Stimulated activated CD8-positive, alpha-beta memory T cell treated with anti-CD3 and anti-CD28 coated beads, Interleukin-2, amount 100 ng/mL, for 1 hour (primary cell): ENCODE measurements around the gene KIF1B.
"Not testable (repeated sequence)": the region's sequence is repeated elsewhere in the genome, so short reads cannot be mapped to it uniquely, and the experiment has no call there.

Experiments used
- DNase-seq, 2 donors: peaks; one replicate each; pipeline ENCODE4 v3.0.0-alpha.2; 2020; ENCODE audit warnings: low read depth in 2 of 2

The KIF1B gene

DNA sequence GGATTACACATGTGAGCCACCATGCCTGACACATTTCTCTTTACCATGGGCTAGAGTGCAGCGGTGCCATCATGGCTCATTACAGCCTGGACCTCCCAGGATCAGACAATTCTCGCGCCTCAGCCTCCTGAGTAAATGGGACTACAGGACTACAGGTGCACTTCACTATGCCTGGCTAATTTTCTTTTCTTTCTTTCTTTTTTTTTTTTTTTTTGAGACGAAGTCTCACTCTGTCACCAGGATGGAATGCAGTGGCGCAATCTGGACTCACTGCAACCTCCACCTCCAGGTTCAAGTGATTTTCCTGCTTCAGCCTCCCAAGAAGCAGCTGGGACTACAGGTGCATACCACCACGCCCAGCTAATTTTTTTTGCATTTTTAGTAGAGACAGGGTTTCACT lies 14.8 kb upstream of the KIF1B start:
- DNase-seq: no peak

DNA sequence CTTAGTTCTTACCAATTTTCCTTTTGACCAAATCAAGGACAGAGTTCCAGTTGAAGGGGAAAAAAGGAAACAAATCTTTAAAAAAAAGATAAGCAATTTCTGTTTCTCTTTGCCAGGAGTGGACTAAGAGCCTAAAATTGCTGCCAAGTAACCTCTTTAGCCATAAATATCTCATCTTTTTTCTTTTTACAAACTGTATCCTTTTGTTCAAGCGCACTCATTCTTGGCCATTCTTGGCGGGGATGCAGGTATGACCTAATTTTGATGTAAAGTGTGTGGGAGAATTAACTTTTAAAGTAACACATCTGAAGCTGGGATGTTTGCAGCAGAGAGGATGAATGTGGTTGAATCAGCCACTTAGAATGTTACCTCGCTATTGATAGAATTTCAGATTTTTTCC lies 13.4 kb upstream of the KIF1B start:
- no peak for DNase-seq

DNA sequence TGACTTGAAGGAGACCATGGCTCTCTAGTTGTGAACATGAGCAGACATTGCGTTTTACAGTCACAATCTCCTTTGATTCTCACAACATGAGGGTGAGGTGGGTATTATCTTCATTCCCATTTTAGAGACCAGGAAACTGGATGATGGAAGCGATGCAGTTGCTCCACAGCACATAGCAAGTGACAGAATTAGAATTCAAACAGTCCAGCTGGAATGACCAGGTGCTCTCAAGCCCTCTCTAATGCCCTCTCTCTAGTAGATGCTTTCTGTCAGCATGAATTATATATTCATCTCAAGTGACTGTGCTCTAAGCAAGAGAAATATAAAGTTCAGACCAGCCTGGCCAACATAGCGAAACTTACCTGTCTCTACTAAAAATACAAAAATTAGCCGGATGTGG lies 9.8 kb upstream of the KIF1B start:
- DNase-seq: no peak

DNA sequence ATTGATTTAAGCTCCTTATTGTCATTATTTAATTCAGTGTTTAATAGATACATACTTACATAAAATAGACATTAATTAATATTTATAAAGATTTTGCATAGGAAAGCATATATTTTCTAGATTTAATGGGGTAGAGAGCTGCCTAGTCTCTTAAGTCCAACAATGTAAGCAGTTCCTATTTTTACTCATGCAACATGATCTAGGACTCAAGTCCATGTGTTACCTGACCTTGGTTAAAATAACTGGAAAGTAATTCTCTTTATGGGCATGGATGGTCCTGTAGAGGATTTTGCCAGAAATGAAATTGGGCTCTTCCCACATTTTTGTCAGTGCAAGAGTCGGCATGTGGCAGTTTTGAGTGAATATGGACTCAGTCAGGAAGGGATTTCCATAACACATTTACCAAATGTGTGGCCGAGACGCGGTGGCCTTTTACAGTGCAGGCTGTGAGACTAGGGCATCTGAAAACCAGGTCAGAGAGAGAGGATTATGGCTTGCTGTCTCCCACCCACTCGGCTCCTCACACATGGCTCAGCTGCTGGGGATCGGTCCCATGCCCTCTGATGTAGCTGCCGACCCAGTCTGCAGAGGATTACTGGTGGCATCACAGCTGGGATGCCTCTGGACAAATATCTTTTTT lies 6.2 kb upstream of the KIF1B start:
- DNase-seq: no peak

DNA sequence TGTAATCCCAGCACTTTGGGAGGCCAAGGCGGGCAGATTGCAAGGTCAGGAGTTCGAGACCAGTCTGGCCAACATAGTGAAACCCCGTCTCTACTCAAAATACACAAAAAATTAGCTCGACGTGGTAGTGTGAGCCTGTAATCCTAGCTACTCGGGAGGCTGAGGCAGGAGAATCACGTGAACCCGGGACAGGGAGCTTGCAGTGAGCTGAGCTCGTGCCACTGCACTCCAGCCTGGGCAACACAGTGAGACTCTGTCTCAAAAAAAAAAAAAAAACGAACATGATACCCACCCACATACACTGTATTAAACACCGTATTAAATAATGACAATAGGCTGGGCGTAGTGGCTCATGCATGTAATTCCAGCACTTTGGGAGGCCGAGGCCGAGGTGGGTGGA lies 5.2 kb upstream of the KIF1B start:
- not testable (repeated sequence) for DNase-seq

DNA sequence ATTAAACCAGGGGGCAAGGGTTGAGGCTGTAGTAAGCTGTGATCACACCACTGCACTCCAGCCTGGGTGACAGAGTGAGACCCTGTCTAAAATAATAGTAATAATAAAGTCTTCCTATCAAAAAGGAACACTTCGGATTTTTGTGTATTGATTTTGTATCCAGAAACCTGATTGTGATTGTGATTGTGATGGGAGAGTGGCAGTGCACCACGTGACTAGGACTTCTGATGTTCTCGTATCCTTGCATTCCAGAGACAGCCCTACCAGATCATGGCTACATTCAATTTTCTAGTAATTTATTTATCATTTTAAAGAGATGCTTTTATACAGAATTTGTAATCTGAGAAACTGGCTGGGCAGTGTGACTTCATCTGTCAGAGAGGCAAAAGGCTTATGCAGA lies 2.6 kb upstream of the KIF1B start:
- DNase-seq: no peak

DNA sequence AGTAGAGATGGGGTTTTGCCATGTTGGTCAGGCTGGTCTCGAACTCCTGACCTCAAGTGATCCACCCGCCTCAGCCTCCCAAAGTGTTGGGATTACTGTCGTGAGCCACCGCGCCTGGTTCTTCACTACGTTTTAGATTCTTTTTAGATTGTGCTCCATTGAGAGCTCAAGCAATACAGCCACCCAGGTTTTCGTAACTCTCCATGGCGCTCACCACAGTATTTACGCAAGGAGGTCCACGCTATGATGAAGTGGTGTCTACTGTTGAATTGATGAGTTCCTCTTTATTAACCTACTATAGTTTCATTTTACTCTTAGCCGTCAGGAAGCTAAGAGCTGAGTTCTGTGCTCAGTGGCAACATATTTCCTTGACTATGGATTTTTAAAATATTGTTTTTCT lies 1.8 kb upstream of the KIF1B start:
- DNase-seq: no peak

DNA sequence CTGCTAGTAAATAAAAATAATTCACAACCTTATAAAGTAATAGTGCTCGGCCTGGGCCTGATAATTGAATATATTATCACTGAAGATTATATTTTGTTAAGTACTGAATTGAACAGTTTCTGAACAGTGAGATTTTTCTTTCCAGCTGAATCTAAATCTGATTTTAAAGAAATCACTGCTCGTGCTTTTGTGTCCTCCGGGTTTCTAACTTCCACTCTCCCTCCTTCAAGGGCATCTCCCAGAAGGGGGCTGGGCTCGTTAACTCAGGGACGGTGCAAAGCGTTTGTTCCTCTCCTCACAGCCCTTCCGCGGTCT lies 823 bp upstream of the KIF1B start:
- DNase-seq: no peak

DNA sequence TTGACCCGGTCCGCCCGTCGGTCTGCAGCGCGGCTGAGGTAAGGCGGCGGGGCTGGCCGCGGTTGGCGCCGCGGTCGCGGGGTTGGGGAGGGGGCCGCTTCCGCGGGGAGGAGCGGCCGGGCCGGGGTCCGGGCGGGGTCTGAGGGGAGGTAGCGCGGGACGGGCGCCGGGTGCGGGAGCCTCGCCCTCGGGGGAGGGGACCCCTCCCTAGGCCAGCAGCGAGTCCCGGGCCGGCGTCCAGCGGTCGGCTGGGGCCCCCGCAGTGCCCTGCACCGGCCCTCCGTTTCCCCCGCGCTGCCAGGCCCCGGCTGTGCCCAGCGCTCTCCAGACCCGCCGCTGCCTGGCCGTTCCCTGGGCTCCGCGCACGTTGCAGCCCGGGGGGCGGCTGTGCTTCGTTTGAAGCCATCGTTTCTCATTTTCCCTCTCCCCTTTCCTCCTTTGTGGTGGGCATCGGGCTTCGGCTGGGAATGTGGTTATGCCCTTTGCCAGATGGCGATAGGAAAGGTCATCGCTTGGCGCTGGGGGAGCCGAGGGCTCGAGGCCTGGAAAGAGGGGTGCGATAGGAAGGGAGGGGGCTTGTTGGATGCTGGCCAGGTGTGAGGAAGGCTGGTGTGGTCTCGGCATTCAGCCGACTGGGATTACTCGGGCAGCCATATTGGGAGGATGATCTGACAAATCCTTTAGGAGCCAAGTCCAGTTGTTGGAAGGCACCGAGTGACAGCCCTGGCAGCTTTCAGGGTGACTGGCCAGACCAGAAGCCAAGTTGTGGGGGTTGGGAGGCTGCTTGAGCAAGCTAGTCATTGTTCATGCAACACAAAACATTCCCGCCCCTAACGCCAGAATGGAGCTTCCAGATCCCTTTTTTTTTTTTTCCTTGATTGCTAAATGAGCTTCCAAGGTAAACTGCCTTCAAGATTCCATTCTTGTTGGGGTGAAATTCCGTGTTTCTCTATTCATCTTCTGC lies 753 bp downstream of the KIF1B start:
- no peak for DNase-seq

DNA sequence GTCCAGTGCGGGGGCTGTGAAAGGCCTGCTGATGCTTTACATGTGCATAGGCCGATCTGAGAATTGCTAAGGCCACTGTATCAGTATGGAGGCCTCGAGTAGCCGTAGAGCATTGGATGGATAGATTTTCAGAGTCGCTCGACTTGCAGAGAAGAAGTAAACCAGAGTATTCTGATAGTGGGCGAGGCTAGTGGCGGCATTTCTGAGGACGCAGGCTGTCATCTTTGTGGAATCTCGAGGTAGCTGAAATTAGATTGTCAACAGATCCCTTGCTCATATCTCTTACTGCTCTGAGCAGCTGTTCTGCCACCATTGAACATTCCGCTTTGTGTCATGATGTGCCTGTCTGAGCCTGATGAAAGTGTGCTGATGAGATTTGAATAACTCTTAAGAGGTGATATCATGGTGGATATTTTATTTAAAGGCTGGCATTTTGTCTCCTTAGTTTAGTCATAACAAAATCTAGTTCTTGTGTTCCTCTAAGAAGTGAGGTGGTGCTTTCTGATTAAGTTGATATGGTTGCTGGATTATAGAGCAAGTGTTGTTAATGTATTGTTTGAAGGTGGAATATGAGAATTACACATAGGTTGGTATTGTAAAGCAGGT lies 1.5 kb downstream of the KIF1B start:
- no peak for DNase-seq

DNA sequence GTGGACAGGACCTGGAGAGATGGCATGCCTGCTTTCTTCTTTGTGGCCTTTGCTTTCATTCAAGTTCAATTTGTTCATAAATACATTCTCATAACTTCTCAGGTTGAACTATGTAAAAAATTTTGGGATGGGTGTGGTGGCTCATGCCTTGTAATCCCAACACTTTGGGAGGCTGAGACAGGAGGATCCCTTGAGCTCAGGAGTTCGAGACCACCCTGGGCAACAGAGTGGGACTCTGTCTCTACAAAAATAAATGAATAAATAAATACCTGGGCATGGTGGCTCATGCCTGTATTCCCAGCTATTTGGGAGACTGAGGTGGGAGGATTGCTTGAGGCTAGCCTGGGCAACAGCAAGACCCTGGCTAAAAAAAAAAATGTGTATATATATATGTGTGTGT lies 2.1 kb downstream of the KIF1B start:
- DNase-seq: no peak

DNA sequence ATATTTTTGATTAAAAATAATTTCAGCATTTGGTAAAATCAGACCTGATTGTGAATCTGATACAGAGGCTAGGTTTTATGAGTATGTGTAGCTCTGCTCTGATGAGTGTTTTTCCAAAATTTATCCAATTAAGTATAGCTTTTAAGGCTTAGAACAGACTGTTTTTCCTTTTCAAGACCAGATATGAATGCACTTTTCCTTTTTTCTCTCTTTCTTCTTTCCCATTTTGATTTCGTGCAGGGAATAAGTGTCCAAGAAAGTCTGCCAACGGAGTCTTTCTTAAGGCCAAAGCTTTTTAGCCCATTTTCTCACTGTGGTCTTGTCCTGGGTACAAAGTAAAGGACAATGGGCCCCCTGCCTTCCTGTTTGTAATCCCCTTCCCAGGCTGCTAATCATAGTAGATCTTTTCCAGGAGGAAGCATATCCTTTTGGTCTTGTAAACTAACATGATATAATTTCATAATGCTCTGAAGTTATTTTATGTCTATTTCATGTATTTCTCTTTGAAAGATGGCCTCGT lies 2.9 kb downstream of the KIF1B start:
- DNase-seq: no peak

DNA sequence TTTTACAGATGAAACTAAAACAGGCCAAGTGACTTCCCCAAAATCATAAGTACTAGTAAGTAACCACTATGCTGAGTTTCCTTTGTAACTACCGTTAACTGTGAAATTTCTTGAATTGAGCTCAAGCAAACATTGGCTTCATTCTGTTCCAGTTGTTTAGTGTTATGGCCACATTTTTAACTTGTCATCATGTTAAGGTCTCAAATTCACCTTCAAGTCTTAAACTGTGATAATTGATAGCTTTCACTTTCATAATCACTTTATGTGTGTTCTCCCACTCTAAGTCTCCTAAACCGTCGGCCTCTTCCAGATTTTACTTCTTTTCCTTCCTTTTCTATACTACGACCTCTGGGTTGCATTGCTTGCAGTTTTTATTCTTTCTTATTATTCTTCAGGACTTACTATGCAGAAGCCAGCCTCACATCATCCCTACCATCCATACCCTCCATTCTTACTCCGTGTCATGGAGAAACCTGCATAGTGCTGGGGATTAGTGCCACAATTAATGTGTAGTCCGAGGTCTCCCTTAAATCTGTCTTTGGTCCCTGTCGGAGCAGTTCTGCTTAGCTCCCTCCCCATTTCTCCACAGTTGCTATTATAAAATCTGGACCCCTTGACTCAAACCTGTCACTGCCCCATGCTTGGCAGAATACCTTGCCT lies 5.8 kb downstream of the KIF1B start:
- no peak for DNase-seq

DNA sequence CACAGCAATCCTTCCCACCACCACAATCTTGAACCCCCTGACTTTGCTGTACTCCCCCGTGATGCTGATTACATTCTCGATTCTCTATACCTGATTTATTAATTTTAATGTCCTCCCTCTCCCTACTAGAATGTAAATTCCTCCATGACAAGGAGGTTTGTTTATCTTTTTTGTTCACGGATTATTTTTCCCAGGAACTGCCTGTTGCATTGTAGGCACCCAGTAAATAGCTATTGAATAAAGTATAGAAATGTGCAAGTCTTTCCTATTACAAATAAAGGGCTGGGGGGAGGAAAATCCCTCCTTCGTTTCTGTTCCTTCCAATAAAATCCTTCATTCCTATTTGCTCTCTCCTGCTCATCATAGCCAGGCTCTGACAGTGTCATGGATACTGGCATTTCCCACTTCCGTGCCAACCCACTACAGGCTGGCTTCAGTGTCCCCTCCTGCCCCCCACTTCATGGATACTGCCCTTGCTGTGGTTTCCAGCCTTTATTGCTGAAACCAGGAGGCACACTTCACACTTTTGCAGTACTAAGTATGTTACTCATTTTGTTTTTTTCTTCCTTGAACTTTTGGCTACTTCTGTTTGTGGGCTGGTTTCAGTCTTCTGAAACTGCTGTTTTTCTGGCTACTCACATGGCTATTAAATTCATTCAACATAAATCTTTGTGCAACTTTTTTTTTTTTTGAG lies 7.5 kb downstream of the KIF1B start:
- DNase-seq: no peak

DNA sequence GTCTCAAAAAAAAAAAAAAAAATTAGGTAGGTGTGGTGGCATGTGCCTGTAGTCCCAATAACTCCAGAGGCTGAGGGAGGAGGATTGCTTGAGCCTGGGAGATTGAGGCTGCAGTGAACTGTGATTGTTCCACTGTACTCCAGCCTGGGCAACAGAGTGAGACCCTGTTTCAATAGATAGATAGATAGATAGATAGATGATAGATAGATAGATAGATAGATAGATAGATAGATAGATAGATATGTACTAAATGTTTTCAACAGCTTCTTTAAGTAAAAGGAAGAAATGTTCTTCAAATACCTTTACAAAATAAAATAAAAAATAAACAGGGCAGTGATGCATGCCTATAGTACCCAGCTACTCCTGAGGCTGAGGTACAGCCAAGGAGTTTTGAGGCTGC lies 9.8 kb downstream of the KIF1B start:
- DNase-seq: no peak

DNA sequence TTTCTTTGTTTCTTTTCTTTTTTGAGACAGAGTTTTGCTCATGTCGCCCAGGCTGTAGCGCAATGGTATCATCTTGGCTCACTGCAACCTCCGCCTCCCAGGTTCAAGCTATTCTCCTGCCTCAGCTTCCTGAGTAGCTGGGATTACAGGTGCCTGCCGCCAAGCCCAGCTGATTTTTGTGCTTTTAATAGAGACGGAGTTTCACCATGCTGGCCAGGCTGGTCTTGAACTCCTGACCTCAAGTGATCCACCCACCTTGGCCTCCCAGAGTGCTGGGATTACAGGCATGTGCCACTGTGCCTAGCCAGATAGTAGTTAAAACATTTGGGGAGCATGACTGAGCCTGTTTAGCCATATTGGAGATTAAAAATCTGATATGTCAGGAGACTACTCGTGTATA lies 10.3 kb downstream of the KIF1B start:
- not testable (repeated sequence) for DNase-seq

DNA sequence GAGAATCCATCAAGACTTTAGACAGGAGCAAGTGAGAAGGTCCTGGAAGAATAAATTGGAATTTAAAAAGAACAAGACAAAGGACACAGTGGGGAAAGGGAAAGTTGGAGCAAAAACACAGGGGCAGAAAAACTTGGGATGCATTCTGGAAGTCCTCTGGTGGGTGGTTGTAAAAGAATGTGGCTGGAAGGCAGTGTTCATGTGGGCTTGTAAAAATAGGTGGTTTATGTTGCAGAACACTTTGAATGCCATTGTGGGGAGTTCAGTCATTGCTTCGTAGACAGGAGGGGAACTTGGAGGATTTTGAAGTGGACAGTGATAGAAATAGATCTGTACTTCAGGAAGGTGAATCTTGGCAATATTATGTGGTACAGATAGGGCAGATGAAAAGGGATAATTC lies 15.2 kb downstream of the KIF1B start:
- DNase-seq: no peak

DNA sequence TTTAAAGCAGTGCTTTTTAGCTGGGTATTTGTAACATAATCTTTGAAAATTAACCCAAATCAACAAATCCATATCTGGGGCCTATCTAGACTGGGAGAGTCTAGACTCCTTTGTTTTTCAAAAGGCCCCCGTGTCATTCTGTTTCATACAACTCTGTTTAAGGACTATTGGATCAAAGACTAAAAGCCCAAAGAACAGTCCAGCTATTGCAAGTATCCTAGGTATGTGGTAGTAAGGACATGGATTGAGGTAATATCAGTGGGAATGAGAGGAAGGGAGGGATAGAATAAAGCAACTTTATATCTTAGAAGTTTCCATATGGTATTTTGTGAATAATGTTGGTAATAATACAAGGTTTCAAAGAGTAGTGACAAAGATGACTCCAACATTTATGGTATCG lies 18.2 kb downstream of the KIF1B start:
- no peak for DNase-seq

DNA sequence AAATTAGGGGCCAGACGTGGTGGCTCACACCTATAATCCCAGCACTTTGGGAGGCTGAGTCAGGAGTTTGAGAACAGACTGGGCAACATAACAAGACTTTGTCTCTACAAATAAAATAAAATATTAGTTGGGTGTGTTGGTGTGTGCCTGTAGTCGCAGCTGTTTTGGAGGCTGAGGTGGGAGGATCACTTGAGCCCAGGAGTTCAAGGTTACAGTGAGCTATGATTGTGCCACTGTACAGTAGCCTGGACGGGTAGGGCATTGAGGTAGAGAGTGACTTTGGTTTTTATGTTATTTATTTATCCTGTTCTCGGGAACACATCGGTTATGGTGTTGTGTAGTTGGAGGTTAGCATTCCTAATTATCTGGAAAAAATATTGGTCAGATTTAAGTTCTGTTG lies 19.5 kb downstream of the KIF1B start:
- DNase-seq: no peak

DNA sequence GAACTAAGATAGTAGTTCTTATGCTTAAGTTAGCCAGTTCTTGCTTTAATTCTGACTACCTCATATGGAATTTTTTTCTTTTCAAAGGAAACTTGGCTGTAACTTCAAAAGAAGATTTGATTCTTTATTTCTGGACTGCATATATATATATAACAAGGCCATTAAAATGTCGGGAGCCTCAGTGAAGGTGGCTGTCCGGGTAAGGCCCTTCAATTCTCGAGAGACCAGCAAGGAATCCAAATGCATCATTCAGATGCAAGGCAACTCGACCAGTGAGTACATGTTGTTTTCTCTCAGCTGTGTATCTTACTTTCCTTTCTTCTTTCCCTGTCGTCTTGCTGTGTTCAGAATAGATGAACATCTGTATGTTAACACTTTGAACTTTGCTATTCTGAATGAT lies 21.8 kb downstream of the KIF1B start:
- no peak for DNase-seq

DNA sequence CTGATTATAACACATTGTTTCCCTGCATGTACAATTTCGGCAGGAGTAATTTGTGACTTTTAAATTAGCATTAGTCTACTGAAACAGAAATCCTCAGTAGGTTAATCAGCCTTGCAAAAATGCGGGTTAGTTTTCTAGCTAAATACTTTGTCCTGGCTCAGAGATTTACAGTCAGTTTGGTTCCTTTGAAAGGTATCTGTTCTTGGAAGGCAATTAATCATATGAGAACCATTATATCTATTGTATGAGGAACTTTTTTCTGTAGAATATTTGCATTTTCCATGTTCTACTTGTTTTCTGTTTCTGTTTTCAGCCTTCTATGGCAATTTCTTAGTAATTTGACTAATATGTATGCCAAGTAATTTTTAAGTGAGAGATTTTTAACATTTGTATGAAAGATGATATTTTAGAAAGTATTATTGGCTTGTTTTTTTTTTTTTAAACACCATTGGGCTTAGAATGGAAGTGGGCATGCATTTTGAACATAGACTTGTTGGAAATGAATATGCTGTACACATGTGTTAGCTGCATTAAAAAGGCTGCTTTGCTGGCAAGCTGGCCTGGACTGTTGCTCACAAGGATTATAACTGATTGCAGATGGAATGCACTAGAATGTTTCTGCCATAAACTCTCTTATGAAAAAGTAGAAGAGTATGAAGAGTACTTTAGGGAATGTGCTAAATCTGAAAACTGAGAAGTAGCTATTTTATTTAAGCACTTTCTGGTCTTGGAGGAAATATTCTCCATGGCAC lies 26.2 kb downstream of the KIF1B start:
- DNase-seq: no peak
